ENCODE results near the gene CDKL5.

- TF ChIP-seq EZH2 (IDR thresholded peaks at IDR 0.05) (no peak), POLR2AphosphoS5 (IDR thresholded peaks at IDR 0.05; ENCODE audit: borderline replicate concordance, low read depth, low read length) (no peak)
These were observed 213.9 kb downstream of the CDKL5 start for GRCh38 chrX:18639280-18639679.

All from SK-N-MC (cell line).